Adipose tissue (tissue), 3 donors: ENCODE results near the gene TFAP2C. TPM values are rescaled to one million over a fixed set of nuclear protein-coding genes. Genes with fewer than 3 reads are reported as not detected.
"Not testable (repeated sequence)": the region's sequence is repeated elsewhere in the genome, so short reads cannot be mapped to it uniquely, and the experiment has no call there.

ENCODE experiments used
- H3K27ac ChIP-seq: one replicate; pipeline ENCODE4 v1.5.1; 2013; ENCODE audit warnings: low read depth, low read length
- WGBS, 3 donors: extraction: QIAGEN DNeasy Blood & Tissue Kit; methylation state at CpG; one replicate each; pipeline ENCODE4 v1.1.7; 2013; 5-methylcytosine and 5-hydroxymethylcytosine counted together
- polyA plus RNA-seq, 3 donors: library from polyadenylated mRNA; stranded (reverse); fragments of 200-250 nt; gene quantifications; one replicate each; pipeline ENCODE4 v1.2.3, GENCODE V29; 2013
- donor health status: healthy with polysubstance abuse.
- donor health status: Bipolar disorder and iron deficiency.
- donor health status: healthy.

Gene TFAP2C
- polyA plus RNA-seq, 3 donors = 0.14 to 1.3 (median 0.70) TPM

DNA sequence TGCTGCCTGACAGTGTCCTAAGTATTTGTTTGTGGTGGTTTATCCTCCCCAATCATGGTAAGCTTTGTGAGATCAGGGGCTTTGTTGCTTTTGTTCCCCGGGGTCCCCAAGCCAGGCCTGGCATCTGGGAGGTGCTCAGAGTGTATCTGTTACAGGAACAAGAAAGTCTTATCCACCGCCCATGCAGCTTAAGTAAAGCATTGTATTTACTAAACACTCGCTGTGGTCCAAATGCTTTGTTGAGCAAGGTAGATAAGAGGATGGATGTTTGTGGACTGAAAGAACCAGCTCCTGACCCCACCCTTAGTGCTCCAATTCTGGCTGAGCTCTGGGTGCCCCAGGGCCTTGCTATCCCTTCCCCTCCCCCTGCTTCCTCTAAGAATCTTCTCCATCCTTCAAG is 19.8 kb upstream of the TFAP2C start:
- 34 to 77% (median 66%) methylated on average over 3 of the region's 3 CpGs for WGBS, 3 donors
- H3K27ac ChIP-seq = no peak overlapping the region

GRCh38 chr20:56610098-56610497 is 19.0 kb upstream of the TFAP2C start:
- no peak overlapping the region for H3K27ac ChIP-seq
- WGBS, 3 donors = 86 to 94% (median 89%) methylated on average over 6 of the region's 6 CpGs

- WGBS, 3 donors = 97 to 100% (median 100%) methylated on average over 2 of the region's 2 CpGs
- H3K27ac ChIP-seq = no peak overlapping the region
These were observed 14.9 kb upstream of the TFAP2C start for GRCh38 chr20:56614196-56614595.

GRCh38 chr20:56616716-56617115 is 12.4 kb upstream of the TFAP2C start:
- H3K27ac ChIP-seq = no peak overlapping the region
- 26 to 45% (median 30%) methylated on average over 6 of the region's 6 CpGs for WGBS, 3 donors

DNA sequence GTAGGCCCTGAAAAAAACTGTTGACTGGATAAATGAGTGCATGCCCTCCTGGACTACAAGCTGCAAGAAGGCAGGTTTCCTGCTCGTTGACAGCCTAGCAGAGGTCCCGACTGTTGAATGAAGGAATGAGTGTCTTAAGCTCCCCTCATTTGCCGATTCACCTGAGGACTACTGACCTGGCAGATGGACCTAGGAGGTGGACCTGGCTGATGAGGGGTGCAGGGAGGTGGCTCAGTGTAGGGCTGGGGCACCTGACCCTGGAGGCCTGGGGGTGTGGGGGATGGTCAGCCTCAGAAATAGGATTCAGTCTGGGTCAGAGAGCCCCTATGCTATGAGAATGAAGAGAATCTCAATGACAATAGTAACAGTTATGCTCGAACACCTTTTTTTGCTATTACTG is 11.6 kb upstream of the TFAP2C start:
- 72 to 94% (median 87%) methylated on average over 4 of the region's 4 CpGs for whole genome bisulfite sequencing, 3 donors

DNA sequence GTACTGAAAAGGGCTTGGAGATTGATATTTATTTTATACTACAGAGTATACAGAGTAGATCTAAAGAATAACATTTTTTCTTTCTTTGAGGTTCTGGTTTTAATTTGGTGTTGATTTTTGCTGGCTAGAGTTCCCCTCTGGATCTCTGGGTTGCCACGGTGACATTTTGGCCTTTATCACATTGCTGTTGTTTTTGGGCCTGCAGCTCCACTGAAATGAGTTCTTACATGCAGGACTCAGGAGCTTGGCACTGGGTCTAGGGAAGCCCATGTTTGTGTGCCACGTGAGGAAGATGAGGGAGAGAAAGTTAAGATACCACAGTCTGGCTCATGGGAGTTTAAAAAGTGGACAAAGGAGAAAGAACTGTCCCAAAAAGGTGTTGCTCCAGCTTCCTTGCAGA is 7.4 kb upstream of the TFAP2C start:
- H3K27ac ChIP-seq = no peak overlapping the region

More for the DNA sequence above, 11.6 kb upstream of the TFAP2C start:
- no peak overlapping the region for H3K27ac ChIP-seq

GRCh38 chr20:56623930-56624329 is 5.2 kb upstream of the TFAP2C start:
- 92 to 95% (median 93%) methylated on average over 10 of the region's 10 CpGs for WGBS, 3 donors
- H3K27ac ChIP-seq = not testable (repeated sequence)

More for the DNA sequence above, 7.4 kb upstream of the TFAP2C start:
- WGBS, 3 donors = 46 to 65% (median 61%) methylated on average over 2 of the region's 2 CpGs

- H3K27ac ChIP-seq = no peak overlapping the region
- 2 to 5% (median 4%) methylated on average over 50 to 54 of the region's 54 CpGs for WGBS, 3 donors
These were observed 4.1 kb upstream of the TFAP2C start for GRCh38 chr20:56624786-56625681.

- WGBS, 3 donors = 4 to 10% (median 9%) methylated on average over 22 of the region's 22 CpGs
- H3K27ac ChIP-seq = no peak overlapping the region
These were observed 3.3 kb upstream of the TFAP2C start for GRCh38 chr20:56625837-56626236.

- H3K27ac ChIP-seq = no peak overlapping the region
- WGBS, 3 donors = 1 to 5% (median 2%) methylated on average over 60 of the region's 60 CpGs
These were observed 2.6 kb upstream of the TFAP2C start for GRCh38 chr20:56626367-56627121.

DNA sequence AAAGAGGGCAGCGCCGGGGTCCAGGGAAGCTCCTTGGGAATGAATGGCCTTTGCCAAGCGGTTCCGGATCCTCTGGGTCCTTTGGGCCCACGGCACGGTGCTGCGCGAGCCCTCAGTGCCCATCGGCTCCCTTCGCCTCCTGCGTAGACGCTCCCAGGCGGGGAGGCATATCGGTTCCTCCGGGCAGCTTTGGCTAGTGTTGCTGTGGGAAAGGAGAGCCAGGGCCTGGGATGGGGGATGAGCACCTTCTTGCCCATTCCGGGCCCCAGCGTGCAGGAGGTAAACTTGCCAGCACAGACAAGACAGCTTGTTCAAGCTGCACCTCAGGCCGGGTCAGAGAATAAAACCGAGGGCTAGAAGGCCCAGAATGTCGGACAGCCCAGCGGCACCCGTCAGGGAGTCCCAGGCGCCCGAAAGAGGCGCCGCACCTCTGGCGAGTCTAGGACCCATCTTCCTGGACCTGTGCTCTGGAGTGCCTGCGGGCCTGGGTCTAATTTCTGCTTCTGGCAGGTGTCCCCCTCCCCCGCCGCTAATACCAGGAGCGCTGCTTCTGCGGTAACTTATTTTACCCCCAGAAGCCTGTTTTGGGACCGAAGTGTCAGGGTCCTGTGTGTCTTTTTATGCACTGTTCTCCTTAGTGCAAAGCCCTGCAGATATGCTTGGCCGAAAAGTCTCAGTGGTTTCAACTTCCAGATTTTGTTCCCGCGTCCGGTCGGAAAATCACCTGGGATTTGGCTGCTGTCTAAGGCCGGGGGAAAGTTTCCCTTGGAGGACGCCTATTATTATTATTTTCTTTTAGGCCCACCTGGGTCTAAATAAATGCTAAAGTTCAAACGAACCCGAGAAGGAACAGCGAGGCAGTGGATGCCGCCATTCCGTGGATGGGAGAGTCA is 1.7 kb upstream of the TFAP2C start:
- no peak overlapping the region for H3K27ac ChIP-seq
- 6 to 7% (median 7%) methylated on average over 45 of the region's 45 CpGs for WGBS, 3 donors

DNA sequence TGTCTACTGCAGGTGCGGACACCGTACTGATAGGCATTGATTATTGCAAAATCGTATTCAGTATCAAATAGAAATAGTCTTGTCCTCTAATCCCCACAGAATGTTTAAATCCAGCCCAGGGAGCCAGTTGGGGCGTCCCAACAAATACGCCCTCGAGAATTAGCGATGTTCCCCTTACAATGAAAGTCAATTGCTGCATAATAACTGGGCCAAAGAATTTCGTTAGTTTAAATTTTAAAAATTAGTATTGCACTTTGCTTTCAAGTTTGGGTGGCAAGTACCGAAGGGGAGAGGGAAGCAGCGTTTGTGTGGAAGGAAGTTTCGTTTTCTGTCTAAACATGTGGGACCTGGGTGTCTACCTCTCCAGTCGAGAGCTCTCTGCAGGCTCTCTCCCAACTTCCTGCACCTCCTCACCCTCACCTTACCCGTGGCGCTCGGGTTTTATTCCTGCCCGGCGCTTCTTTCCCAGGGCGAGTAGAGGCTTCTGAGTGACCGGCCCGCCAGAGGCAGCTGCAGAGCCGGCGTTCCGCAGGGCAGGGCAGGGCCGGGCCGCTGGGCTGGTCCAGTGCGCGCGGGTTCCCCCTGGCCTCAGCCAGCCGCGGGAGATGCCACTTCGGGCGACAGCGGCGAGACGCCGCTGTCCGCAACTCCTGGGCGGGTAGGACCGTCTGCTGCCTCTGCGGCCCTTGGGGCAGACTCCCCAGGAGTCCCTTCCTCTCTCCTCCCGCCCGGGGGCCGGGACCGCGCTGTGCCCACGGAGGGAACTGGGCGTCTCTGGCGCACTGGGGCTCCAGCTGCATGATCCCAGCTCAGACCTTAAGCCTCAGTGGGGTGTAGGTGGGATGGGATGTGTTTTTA is 862 bp upstream of the TFAP2C start:
- 3 to 6% (median 3%) methylated on average over 45 to 48 of the region's 48 CpGs for WGBS, 3 donors
- no peak overlapping the region for H3K27ac ChIP-seq

DNA sequence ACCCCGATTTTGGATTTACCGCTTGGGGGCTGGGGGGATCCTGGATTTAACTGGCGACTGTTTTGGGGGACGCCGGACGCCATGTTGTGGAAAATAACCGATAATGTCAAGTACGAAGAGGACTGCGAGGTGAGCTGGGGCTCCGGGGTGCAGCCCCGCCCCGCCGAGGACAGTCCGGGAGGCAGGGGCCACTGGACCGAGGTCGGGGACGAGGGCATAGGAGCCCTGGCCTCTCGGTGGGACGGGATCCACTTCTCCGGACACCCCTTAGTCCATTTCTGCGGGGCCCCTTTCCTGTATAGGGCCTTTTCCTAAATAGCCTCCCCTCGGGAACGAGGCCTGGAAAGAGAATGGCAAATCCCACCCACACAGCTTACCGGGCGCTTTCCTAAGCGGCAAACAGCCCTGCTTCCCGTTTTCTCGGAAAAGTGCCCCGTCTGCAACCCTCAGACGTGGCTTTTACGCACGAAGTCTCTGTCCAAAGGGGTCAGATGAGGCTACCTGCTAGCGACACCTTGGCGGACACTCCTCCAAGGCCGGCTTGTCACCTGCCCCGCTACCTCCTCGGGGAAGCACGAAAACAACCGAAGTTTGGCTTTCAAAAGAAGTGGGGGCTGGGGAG is 469 bp downstream of the TFAP2C start:
- 1 to 2% (median 2%) methylated on average over 39 of the region's 39 CpGs for WGBS, 3 donors
- H3K27ac ChIP-seq = no peak overlapping the region

- H3K27ac ChIP-seq = no peak overlapping the region
- 1 to 2% (median 1%) methylated on average over 34 to 38 of the region's 38 CpGs for WGBS, 3 donors
These were observed 984 bp downstream of the TFAP2C start for GRCh38 chr20:56630086-56630493.

GRCh38 chr20:56630506-56631317 is 1.6 kb downstream of the TFAP2C start:
- no peak overlapping the region for H3K27ac ChIP-seq
- WGBS, 3 donors = 2 to 5% (median 2%) methylated on average over 66 to 82 of the region's 82 CpGs

GRCh38 chr20:56631318-56631989 is 2.3 kb downstream of the TFAP2C start:
- 10 to 16% (median 14%) methylated on average over 48 of the region's 48 CpGs for WGBS, 3 donors
- no peak overlapping the region for H3K27ac ChIP-seq
